NCI-H345 treated with DMSO at 0.1 percent for 48 hours (cell line): ENCODE data around the gene ZBED6.
"Not testable (repeated sequence)": the region's sequence is repeated elsewhere in the genome, so short reads cannot be mapped to it uniquely, and the experiment has no call there.

Source experiments
- DNase-seq: peaks from one replicate; lab custom pipeline; 2025; ENCODE audit not compliant: unreplicated experiment; lab: John Stamatoyannopoulos, UW

Gene ZBED6

DNA sequence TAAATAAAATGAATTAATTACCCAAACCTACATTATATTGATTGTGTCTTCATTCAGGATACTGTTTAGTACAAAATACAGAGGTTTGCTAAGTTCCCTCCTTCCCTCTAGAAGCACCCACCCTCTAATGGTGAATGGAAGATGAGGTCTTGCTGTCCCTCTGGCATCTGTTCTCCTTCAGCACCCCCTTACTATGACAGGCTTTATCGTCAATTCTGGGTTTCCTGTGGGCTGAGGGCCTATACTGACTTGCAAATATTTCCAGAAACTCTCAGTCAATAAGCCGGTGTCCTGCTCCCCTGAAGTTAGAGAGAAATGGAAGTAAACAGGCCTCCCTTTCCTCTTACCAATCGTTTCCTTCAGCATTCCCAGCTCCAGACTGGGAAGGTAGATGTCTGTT is 17.3 kb upstream of the ZBED6 start:
- DNase-seq = no peak

DNA sequence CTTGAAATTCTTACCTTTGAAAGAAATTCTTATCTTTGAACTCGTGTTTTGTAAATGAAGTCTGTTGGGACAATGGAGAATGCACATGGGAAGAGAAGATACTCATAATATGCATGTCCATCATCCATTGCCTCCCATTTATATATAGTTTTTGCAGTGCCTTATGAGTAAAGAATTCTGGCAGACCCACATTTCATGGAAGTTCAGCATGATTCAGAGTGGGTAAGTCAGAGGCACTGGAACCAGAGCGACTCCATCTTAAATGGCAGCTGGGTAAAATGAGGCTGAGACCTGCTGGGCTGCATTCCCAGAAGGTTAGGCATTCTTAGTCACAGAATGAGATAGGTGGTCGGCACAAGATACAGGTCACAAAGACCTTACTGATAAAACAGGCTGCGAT is 16.6 kb upstream of the ZBED6 start:
- DNase-seq = no peak

DNA sequence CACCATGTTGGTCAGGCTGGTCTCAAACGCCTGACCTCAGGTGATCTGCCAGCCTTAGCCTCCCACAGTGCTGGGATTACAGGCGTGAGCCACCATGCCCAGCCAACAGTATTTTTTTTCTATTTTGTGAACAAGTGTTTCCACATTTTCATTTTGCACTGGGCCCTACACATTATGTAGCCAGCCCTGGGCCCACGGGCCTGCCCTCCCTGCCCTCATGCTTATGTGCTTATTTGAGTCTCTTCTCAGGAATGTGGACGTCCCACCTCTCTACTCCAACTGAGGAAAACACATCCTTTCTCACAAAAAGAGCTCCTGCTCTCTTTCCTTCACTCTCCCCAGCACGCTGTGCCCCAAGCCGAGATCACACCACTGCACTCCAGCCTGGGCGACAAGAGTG is 13.5 kb upstream of the ZBED6 start:
- no peak for DNase-seq

DNA sequence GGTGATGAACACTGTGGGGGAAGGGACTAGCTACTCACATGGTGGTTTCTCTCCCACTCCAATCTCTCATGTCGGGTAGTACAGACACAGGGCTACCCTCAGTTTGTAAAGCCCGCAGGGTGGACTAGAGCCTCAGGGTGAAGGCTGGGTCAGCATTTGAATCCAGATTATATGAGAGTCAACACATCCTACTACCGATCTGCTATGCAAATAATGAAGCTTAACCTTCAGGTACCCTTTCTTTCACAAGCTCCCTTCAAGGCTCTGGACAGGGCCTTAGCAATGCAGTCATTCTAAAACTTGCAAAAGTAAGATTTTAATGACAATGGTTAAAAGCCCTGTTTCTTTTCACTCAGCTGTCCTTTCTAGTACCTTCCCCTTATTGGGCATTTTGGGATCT is 5.5 kb upstream of the ZBED6 start:
- no peak for DNase-seq

DNA sequence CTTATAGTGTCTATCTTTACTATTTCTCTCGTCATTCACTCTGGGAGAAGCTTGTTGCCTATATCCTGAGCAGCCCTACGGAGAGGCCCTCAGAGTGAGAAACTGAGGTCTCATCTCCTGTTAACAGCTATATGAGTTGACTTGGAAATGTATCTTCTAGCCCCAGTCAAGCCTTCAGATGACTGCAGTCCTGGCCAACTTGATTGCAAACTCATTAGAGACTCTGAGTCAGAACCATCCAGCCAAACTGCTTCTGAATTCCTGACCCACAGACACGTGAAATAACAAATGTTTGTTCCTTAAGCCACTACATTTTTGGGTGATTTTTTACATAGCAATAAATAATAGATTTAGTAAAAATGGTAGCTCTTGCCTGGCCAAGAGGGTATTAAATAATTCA is 3.9 kb upstream of the ZBED6 start:
- DNase-seq = no peak

DNA sequence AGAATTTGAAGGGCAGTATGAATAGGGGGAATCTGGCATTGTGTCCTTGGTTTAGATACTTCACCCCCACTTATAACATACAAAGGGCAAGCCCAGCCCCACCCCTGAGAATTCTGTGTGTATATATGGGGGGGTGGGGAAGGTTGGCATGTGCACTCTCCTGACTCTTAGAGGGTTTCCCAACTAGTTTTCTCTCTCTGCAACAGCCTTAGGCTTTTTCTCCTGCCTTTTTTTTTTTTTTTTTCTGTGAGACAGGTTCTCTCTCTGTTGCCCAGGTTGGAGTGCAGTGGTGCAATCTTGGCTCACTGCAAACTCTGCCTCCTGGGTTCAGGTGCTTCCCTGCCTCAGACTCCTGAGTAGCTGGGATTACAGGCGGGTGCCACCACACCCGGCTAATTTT is 2.9 kb upstream of the ZBED6 start:
- DNase-seq = no peak

DNA sequence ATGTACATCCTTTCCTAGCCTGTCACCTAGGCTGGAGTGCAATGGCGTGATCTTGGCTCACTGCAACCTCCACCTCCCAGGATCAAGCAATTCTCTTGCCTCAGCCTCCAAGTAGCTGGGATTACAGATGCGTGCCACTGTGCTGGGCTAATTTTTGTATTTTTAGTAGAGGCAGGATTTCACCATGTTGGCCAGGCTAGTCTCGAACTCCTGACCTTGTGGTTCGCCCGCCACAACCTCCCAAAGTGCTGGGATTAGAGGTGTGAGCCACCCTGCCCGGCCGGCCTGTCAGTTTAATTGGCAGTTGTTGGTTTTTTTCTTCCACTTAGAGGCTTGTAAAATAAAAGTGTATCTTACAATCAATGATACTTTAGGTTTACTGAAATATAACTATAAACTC is 1.9 kb upstream of the ZBED6 start:
- DNase-seq = not testable (repeated sequence)

DNA sequence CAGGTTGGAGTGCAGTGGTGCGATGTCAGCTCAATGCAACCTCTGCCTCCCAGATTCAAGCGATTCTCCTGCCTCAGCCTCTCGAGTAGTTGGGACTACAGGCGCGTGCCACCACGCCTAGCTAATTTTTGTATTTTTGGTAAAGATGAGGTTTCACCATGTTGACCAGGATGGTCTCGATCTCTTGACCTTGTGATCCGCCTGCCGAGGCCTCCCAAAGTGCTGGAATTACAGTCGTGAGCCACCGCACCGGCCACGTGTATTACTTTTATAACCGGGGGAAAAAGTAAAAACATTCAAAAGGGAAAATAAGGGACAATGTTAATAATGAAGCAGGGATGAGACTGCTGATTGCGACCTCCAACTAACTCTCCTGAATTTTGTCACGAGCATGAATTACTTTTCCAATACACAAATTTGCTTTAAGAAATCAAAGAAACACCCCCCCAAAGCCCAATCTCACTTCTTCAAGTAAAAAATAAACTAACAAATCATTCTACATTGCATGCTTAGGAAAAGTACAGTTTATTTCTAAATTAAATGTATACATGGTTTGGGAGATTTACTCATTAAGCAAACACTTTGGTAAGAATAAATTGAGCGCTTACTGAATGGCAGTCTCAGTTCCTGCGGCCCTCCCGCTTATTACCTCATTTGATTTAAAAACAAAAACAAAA is 521 bp upstream of the ZBED6 start:
- DNase-seq = no peak

DNA sequence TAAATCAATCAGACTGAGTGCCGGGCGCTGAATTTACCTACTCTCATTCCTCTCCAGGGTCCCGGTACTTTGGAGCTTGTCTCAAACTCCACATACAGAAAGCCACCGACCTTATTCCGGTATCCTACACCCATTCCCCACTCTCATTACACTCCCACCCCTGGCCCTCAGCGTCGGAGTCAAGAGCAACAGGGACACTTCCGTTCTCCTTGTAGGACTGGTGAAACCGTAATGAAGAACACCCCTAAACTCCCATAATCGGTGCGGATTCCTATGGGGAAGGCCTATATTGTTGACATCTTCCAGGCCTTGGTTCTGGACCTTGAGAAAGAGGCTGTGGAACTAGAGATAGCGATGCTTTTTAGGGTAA is 798 bp downstream of the ZBED6 start:
- DNase-seq = peak; percentile 45

DNA sequence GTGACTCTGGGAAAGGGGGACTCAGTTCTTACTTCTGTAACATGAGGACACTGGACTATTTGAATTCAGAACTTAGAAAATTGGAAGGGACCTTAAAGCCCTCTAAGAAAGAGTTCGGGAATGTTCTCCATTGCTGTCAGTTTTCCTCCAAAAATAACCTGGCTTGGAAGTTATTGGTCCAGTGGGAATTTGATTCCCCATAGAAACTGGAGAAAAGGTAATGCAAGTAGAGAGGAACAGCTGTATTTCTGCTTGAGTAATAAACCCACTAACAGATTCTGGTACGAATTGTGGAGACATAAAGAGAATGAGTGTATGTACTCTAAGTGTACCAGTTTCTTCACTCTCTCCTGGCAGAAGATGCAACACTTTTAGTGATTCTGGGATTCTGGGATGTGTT is 1.8 kb downstream of the ZBED6 start:
- DNase-seq = no peak

DNA sequence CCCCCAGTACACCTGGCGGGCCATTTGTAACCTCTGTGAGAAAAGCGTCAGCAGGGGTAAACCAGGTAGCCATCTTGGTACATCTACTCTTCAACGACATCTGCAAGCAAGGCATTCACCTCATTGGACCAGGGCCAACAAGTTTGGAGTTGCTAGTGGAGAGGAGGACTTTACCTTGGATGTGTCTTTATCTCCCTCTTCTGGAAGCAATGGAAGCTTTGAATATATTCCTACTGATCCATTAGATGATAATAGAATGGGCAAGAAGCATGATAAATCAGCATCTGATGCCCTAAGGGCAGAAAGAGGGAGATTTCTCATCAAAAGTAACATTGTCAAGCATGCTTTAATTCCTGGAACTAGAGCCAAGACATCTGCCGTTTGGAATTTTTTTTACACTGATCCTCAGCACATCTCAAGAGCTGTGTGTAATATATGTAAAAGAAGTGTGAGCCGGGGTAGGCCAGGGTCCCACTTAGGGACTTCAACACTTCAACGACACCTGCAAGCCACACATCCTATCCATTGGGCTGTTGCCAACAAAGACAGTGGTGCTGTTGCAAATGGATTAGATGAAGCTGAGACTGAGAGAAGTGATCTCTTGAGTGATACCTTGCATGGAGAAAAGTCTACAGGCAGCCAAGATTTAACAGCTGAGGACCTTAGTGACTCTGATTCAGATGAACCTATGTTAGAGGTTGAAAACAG is 2.7 kb downstream of the ZBED6 start:
- DNase-seq = no peak

DNA sequence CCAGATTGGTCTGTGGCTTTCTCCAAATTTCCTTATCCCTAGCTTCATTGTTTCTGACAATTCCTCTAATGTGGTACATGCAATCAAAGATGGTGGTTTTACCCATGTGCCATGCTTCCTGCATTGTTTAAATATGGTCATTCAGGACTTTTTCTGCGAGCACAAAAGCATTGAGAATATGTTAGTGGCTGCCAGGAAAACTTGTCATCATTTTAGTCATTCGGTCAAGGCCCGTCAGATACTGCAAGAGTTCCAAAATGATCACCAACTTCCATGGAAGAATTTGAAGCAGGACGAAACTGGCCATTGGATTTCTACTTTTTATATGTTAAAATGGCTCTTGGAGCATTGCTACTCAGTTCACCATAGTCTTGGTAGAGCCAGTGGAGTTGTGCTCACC is 3.7 kb downstream of the ZBED6 start:
- DNase-seq = no peak

DNA sequence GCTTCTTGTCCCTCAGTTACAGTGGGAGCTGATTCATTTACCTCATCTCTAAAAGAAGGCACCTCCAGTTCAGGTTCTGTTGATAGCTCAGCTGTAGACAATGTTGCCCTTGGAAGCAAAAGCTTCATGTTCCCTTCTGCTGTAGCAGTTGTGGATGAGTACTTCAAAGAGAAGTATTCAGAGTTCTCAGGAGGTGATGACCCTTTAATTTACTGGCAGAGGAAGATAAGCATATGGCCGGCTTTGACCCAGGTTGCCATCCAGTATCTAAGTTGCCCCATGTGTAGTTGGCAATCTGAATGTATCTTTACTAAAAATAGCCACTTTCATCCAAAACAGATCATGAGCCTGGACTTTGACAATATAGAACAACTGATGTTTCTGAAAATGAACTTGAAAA is 4.5 kb downstream of the ZBED6 start:
- DNase-seq = no peak

DNA sequence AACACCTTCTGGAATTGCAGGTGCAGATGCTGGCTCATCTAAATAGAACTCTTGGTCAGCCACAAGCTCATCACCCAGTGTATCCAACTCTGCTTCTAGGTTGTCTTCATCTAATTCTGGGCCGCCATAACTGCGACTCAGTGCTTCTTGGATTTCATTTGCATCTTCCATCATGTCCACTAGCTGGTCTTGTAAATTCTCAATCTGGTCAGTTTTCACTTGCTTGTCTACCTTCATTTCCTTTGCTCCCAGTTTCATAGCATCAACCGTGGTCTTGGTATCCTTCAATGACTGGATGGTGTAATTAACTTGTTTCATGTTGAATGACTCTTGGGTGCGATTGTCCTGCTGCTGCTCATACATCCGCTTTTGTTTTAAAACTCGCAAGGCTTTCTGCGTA is 10.3 kb downstream of the ZBED6 start:
- no peak for DNase-seq

DNA sequence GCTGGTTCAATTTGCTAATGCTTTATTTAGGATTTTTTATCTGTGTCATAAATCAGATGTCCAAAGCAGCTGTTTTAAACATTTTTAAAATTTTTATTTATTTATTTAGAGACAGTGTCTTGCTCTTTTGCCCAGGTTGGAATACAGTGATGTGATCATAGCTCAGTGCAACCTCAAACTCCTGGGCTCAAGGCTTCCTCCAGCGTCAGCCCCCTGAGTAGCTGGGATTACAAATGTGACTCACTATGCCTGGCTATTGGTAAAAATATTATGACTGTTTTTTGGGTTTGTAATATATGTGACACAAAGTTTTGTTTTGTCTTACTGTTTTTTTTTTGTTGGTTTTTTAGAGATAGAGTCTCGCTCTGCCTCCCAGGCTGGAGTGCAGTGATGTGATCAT is 11.8 kb downstream of the ZBED6 start:
- no peak for DNase-seq

DNA sequence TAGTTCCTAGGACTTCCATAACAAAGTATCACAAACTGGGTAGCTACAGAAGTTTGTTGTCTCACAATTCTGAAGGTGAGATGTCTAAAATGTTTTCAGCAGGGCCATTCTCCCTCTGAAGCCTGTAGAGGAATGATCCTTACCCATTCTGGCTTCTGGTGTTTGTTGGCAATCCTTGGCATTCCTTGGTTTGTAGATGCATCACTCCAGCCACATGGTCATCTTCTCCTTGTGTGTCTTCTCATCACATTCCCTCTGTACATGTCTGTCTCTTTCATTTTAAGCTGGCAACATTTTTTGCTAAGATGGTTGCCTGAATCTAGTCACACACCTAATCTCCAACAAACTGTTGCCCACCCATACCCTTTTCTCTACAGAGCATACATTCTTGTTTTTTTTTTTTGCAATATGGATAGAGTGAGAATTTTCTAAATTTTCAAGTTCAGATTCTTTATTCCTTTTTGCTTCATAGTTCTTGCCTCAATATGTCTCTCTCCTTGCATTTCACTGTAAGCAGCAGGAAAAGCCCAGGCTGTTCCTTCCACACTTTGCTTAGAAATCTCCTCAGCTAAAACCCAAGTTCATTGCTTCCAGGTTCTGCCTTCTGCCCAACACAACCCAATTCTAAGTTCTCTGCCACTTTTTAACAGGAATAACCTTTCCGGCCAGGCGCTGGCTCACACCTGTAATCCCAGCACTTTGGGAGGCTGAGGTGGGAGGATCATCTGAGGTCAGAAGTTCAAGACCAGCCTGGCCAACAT is 18.3 kb downstream of the ZBED6 start:
- no peak for DNase-seq

DNA sequence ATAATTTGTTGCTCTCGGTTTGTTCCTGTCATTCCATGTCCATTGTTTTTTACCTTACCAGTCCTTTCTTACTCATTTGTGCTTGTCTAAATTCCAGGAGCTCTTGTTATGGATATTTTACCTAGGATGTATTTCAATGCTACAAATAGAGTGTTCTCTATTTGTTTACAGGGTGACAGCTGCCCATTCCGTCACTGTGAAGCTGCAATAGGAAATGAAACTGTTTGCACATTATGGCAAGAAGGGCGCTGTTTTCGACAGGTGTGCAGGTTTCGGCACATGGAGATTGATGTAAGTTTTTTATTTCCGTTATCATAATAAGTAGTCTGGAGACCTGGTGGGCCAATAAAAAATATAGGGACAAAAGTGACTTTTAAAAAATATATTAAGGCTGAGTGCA is 23.0 kb downstream of the ZBED6 start:
- DNase-seq = no peak

DNA sequence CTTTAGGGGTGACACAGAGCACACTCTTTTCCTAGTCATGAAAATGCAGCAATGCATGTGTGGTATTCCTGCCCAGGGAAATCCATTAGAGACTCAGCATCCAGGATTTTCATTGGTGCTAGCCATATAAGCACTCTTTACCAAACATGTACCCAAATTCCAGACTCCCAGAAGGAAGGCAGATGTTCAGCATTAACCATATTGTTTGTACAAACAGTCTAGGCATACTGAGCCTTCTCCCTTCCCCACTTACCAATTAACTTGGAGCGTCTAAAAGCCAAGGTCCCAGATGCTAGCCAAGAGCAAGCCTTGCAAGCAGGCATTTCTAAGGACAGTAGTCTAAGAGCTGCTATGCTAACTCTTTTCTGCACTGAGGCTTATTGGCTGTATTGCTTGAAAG is 27.9 kb downstream of the ZBED6 start:
- no peak for DNase-seq

DNA sequence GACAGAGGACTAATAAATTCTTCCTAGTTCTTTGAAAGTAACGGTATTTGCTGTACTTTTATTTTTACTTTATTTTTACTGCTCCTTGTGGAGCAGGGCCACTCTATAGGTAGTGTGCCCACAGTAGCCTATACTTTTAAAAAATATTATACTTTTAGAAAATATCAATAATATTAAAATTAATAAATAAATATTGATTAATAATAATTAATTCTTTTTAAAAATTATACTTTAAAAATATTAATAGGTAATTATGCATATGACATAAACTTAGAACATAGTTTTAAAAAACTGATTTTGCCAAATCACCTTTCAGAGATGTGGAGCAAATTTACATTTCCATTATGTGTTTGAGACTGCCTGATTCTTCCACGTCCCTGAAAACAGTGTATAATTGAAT is 30.8 kb downstream of the ZBED6 start:
- DNase-seq = no peak

DNA sequence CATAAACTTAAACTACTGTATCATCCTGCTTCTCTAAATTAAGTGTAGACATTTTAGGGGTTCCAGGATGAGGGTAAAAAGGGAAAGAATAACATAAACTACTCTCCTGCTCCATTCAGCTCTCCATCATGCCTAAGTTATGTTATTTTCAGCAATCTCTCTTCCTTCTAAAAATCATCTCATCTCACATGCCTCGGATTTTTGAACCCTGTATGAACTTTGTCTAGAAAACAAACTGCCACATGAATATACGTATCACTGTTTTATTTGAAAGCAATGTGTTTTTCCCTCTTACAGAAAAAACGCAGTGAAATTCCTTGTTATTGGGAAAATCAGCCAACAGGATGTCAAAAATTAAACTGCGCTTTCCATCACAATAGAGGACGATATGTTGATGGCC is 32.6 kb downstream of the ZBED6 start:
- no peak for DNase-seq

DNA sequence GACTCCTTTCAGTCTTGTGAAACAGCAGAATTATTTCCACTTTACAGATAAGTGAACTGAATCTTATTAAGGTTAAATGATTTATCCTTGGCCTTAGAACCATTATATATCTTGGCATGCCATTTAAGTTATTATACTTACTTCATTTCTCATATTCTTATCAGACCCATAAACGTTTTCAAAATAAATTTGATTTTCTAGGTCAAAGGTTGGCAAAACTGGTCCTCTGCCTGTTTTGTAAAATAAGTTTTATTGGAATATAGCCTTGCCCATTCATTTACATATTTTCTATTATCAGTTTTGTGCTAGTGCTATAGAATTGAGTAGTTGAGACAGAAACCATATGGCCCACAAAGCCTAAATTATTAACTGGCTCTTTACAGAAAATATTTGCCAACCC is 33.1 kb downstream of the ZBED6 start:
- no peak for DNase-seq

DNA sequence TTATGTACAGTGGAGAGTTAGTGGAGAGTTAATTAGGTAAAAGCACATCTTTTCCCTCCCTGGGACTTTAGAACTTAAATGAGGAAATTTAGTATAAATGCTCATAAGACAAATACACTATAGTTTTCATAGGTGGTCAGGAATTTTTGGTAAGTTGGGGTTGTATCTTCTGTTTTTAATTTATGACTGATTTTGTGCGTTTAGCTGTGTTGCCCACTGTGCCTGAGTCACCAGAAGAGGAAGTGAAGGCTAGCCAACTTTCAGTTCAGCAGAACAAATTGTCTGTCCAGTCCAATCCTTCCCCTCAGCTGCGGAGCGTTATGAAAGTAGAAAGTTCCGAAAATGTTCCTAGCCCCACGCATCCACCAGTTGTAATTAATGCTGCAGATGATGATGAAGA is 33.8 kb downstream of the ZBED6 start:
- not testable (repeated sequence) for DNase-seq
